B cell (primary cell): Measurements from ENCODE around the gene NPFFR1. TPM values are rescaled to one million over a fixed set of nuclear protein-coding genes. Genes with fewer than 3 reads are reported as not detected.

Experiments used
- ATAC-seq: fragments of 200-7000 bp; cut with Tn5 transposase; one replicate; pipeline ENCODE4 v1.10.0; 2021; ENCODE audit warnings: low read depth, mild to moderate bottlenecking, moderate number of reproducible peaks, moderate library complexity
- CTCF ChIA-PET: fragments of 350-600 bp; sonication (Branson Sonifier 250); formaldehyde crosslinking; loops from one replicate; lab custom pipeline; 2021; ENCODE audit warnings: antibody characterized with exemption, inconsistent platforms; lab: Charles Lee
- POLR2A ChIA-PET: fragments of 350-600 bp; sonication (Branson Sonifier 250); formaldehyde crosslinking; loops from one replicate; lab custom pipeline; 2021; ENCODE audit warnings: antibody characterized with exemption; lab: Charles Lee
- DNase-seq: peaks from one replicate; pipeline ENCODE4 v3.0.0; 2013
- H2AFZ ChIP-seq: 2 replicates; pipeline ENCODE4 v1.6.1; 2012; ENCODE audit warnings: mild to moderate bottlenecking, low read depth, low read length; ENCODE audit not compliant: insufficient read depth, poor library complexity, severe bottlenecking
- H3K27ac ChIP-seq, 2 donors: 1 replicate in 1 of 2; 2 replicates in 1 of 2; pipeline ENCODE4 v1.5.1; 2012 to 2013; ENCODE audit warnings: low read length in 2 of 2, mild to moderate bottlenecking in 2 of 2, moderate library complexity in 1 of 2
- H3K27me3 ChIP-seq, 4 experiments: fragments of 200-600 bp in 1 of 4; sonication (generic) in 1 of 4; replicated peaks in 1 of 4; 1 replicate in 2 of 4; 2 replicates in 2 of 4; pipeline versions ENCODE4 v1.6.1 to v1.7.0; 2013 to 2016; ENCODE audit warnings: low read length in 3 of 4, mild to moderate bottlenecking in 2 of 4, mixed read lengths in 1 of 4, moderate library complexity in 1 of 4; ENCODE audit not compliant: insufficient read depth in 4 of 4, control insufficient read depth in 3 of 4; ENCODE audit errors: control extremely low read depth in 1 of 4
- H3K36me3 ChIP-seq, 2 experiments: replicated peaks in 1 of 2; 1 replicate in 1 of 2; 2 replicates in 1 of 2; pipeline versions ENCODE4 v1.6.1 to v1.7.1; 2013; ENCODE audit warnings: low read length in 1 of 2; ENCODE audit not compliant: insufficient read depth in 2 of 2, control insufficient read depth in 1 of 2; ENCODE audit errors: control extremely low read depth in 1 of 2, extremely low read depth in 1 of 2
- H3K4me1 ChIP-seq, 2 donors: fragments of 200-600 bp in 1 of 2; sonication (generic) in 1 of 2; 1 replicate in 1 of 2; 2 replicates in 1 of 2; pipeline versions ENCODE4 v1.5.1 to v1.6.1; 2013 to 2017; ENCODE audit warnings: low read length in 2 of 2; ENCODE audit not compliant: control insufficient read depth in 2 of 2, insufficient read depth in 2 of 2
- H3K4me2 ChIP-seq: replicated peaks from 2 replicates; pipeline ENCODE3; 2012; ENCODE audit warnings: mild to moderate bottlenecking, low read depth, low read length; ENCODE audit not compliant: poor library complexity, severe bottlenecking
- H3K4me3 ChIP-seq, 5 experiments: fragments of 200-600 bp in 1 of 5; sonication (generic) in 1 of 5; 1 replicate in 3 of 5; 2 replicates in 2 of 5; pipeline versions ENCODE4 v1.5.1 to v1.7.0; 2011 to 2016; ENCODE audit warnings: low read length in 4 of 5, mild to moderate bottlenecking in 4 of 5, low read depth in 2 of 5, control low read depth in 1 of 5, moderate library complexity in 1 of 5; ENCODE audit not compliant: insufficient read depth in 1 of 5; ENCODE audit errors: control extremely low read depth in 1 of 5, extremely low read depth in 1 of 5
- H3K79me2 ChIP-seq: fragments of 200-600 bp; sonication (generic); one replicate; pipeline ENCODE4 v1.6.0; 2016; ENCODE audit warnings: low read length; ENCODE audit not compliant: control insufficient read depth, insufficient read depth
- H3K9ac ChIP-seq: fragments of 200-600 bp; sonication (generic); 2 replicates; pipeline ENCODE4 v1.6.1; 2017; ENCODE audit warnings: mild to moderate bottlenecking, low read length, moderate library complexity
- H3K9me3 ChIP-seq, 3 donors: one replicate each; pipeline versions ENCODE4 v1.6.1 to v1.7.1; 2013; ENCODE audit warnings: low read length in 2 of 3; ENCODE audit not compliant: control insufficient read depth in 2 of 3, insufficient read depth in 1 of 3; ENCODE audit errors: control extremely low read depth in 1 of 3
- H4K20me1 ChIP-seq: 2 replicates; pipeline ENCODE4 v1.6.0; 2012; ENCODE audit warnings: mild to moderate bottlenecking, low read length; ENCODE audit not compliant: insufficient read depth, control insufficient read depth, poor library complexity, severe bottlenecking
- H3K27ac Mint-ChIP-seq: one replicate; pipeline ENCODE4 v1.8.0; 2021; ENCODE audit warnings: mixed read lengths
- H3K27me3 Mint-ChIP-seq: one replicate; pipeline ENCODE4 v1.8.0; 2021; ENCODE audit warnings: mixed read lengths
- H3K4me1 Mint-ChIP-seq: one replicate; pipeline ENCODE4 v1.8.0; 2021; ENCODE audit warnings: mixed read lengths
- H3K4me3 Mint-ChIP-seq: one replicate; pipeline ENCODE4 v1.8.0; 2021; ENCODE audit warnings: mixed read lengths
- H3K9me3 Mint-ChIP-seq: one replicate; pipeline ENCODE4 v1.8.0; 2022; ENCODE audit warnings: mixed read lengths; ENCODE audit not compliant: insufficient read depth
- CTCF ChIP-seq: fragments of 200-600 bp; IDR thresholded peaks from one replicate; pipeline ENCODE4 v1.8.0; 2022; ENCODE audit warnings: antibody characterized with exemption, mild to moderate bottlenecking
- EZH2 ChIP-seq: IDR thresholded peaks from 2 replicates; pipeline ENCODE4 v1.6.1; 2012; ENCODE audit warnings: borderline replicate concordance, low read depth, mild to moderate bottlenecking, moderate library complexity, low read length; ENCODE audit not compliant: insufficient read depth, poor library complexity, severe bottlenecking
- WGBS: methylation state at CpG from one replicate; pipeline ENCODE4 v1.1.5; 2013; ENCODE audit warnings: missing lambda C conversion rate; ENCODE audit not compliant: insufficient coverage; 5-methylcytosine and 5-hydroxymethylcytosine counted together
- intact Hi-C: fragments of 100-400 bp; cut with micrococcal nuclease; formaldehyde crosslinking; loops from one replicate; pipeline ENCODE4 v1.10.0; 2022
- polyA plus RNA-seq: library from polyadenylated mRNA; depleted of rRNA; stranded (reverse); fragments of >200 nt; gene quantifications from 2 replicates; pipeline ENCODE4 v1.2.3, GENCODE V29; 2012
- total RNA-seq, 2 donors: library from RNA; stranded (reverse); fragments of 120-200 nt in 1 of 2; gene quantifications; 1 replicate in 1 of 2; 2 replicates in 1 of 2; pipeline versions ENCODE4 v1.2.3 to v1.2.4, GENCODE V29; 2013 to 2022

The NPFFR1 gene
- total and polyA plus RNA-seq, 2 donors (not counting 1 experiment from before 2014, with no cell fraction given), result not detected

- DNase-seq (no peak), ATAC-seq (no peak)
- Histone ChIP-seq H3K27me3 (peaks cover 0 to 2% (median 0%) of the 10 kb centered on the region in 4 experiments), H3K4me2 (peak overlapping the region; percentile 56), H3K9me3 (peaks cover 0 to 3% (median 0%) of the 10 kb centered on the region in 3 donors), H4K20me1 (no peaks in the 10 kb centered on the region), H3K27ac (no peak overlapping the region), H2AFZ (peak overlapping the region; percentile 64), H3K36me3 (no peaks in the 10 kb centered on the region), H3K4me3 (peak overlapping the region in 1 of 5 experiments; percentile 44), H3K4me1 (peaks cover 6 to 11% of the 10 kb centered on the region in 2 donors), H3K79me2 (no peaks in the 10 kb centered on the region), H3K9ac (peak overlapping the region; percentile 41)
- Mint-ChIP-seq H3K27me3 (no peaks in the 10 kb centered on the region), H3K4me3 (peak overlapping the region; percentile 54), H3K27ac (peak overlapping the region; percentile 57), H3K9me3 (peaks cover 2% of the 10 kb centered on the region), H3K4me1 (peaks cover 15% of the 10 kb centered on the region)
- ChIA-PET CTCF (interaction anchor here (0.6 to 16.5 kb wide), 16 partner anchors 8 to 102 kb away, joined by 3 to 185 read pairs (median 4); partner anchors contain the start of genes PPA1 and SAR1A), POLR2A (no interaction called here)
- 82% methylated on average over 15 of the region's 17 CpGs for WGBS
- TF ChIP-seq EZH2 (no peak), CTCF (no peak)
- intact Hi-C loops, result no loop called here
These were observed 11.5 kb downstream of the NPFFR1 start for GRCh38 chr10:70271996-70272924.

- ATAC-seq, result no peak
- peaks cover 4% of the 10 kb centered on the region for H3K27me3 Mint-ChIP-seq
- no peak overlapping the region for H2AFZ ChIP-seq
- no peak for DNase-seq
- no peaks in the 10 kb centered on the region for H3K36me3 ChIP-seq
- H3K9me3 Mint-ChIP-seq, result peaks cover 2% of the 10 kb centered on the region
- H3K27ac Mint-ChIP-seq, result no peak overlapping the region
- H3K4me3 ChIP-seq, result no peak overlapping the region
- no peak overlapping the region for H3K4me2 ChIP-seq
- no peaks in the 10 kb centered on the region for H4K20me1 ChIP-seq
- intact Hi-C loops, result no loop called here
- no peak overlapping the region for H3K27ac ChIP-seq
- H3K4me1 Mint-ChIP-seq, result peaks cover 15% of the 10 kb centered on the region
- 90% methylated on average over 2 of the region's 2 CpGs for WGBS
- no peak overlapping the region for H3K4me3 Mint-ChIP-seq
- TF ChIP-seq EZH2, result no peak
- TF ChIP-seq CTCF, result no peak
- no peak overlapping the region for H3K9ac ChIP-seq
- peaks cover 6 to 11% of the 10 kb centered on the region in 2 donors for H3K4me1 ChIP-seq
- POLR2A ChIA-PET, result no interaction called here
- peaks cover 0 to 2% (median 0%) of the 10 kb centered on the region in 4 experiments for H3K27me3 ChIP-seq
- H3K79me2 ChIP-seq, result no peaks in the 10 kb centered on the region
- peaks cover 0 to 3% (median 0%) of the 10 kb centered on the region in 3 donors for H3K9me3 ChIP-seq
- CTCF ChIA-PET, result interaction anchor here (0.6 to 16.5 kb wide), 5 partner anchors 13 to 94 kb away, joined by 3 to 185 read pairs (median 9); no protein-coding TSS in a partner anchor
These were observed 12.9 kb downstream of the NPFFR1 start for GRCh38 chr10:70270952-70271351.
